GM19438 (cell line): Measurements from ENCODE around the gene CST5.
"Not testable (repeated sequence)": the region's sequence is repeated elsewhere in the genome, so short reads cannot be mapped to it uniquely, and the experiment has no call there.

Experiments
- ATAC-seq: cut with Tn5 transposase; IDR thresholded peaks from one replicate; pipeline ENCODE4 v1.9.1; 2021; ENCODE audit warnings: low read depth; ENCODE audit not compliant: unreplicated experiment

The CST5 gene

DNA sequence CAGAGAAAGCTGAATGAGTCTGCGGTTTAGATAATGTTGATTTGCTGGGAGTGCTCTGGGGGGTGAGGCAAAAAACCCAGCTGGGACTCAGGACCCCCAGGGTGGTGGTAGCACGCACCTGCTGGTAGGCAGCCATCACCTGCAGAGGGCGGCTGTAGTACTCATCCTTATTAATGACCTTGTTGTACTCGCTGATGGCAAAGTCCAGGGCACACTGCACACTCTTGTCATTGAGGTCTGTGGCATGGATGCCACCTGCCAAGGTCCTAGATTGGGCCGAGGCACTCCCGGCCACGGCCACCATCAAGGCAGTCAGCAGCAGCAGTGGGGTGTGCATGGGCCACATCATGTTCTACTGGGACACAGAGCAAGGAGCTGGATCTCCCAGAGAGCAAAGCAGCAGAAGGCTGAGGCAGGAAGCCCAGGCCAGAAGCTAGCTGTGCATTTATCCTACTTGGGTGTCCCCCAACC is at the start of gene CST5:
Gene CST5 (minus strand): TSS at position 421 of the 471 bp plus-strand sequence. CDS start 72 bp downstream, at position 349.
- ATAC-seq = no peak

DNA sequence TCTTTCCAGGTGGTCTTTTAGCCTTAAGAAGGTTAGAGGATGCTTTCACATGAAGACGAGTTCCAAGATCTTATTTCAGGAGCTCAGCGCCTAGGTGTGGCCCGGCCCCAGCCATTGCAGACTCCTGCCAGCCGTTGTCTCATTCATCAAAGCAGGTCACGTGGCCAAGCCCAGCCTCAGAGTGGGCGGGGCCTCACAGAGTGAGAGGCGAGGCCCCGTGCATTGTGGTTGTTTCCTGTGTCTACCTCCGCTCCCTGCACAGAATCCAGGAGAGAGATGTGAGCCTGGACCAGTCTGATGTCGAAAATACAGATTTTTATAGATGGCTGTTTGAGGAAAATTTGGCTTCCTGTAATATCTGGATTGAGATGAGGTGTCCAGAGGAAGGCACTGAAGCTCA is 49.2 kb upstream of the CST5 start:
- ATAC-seq = no peak

- no peak for ATAC-seq
Observed at GRCh38 chr20:23928353-23928752, 48.8 kb upstream of the CST5 start.

DNA sequence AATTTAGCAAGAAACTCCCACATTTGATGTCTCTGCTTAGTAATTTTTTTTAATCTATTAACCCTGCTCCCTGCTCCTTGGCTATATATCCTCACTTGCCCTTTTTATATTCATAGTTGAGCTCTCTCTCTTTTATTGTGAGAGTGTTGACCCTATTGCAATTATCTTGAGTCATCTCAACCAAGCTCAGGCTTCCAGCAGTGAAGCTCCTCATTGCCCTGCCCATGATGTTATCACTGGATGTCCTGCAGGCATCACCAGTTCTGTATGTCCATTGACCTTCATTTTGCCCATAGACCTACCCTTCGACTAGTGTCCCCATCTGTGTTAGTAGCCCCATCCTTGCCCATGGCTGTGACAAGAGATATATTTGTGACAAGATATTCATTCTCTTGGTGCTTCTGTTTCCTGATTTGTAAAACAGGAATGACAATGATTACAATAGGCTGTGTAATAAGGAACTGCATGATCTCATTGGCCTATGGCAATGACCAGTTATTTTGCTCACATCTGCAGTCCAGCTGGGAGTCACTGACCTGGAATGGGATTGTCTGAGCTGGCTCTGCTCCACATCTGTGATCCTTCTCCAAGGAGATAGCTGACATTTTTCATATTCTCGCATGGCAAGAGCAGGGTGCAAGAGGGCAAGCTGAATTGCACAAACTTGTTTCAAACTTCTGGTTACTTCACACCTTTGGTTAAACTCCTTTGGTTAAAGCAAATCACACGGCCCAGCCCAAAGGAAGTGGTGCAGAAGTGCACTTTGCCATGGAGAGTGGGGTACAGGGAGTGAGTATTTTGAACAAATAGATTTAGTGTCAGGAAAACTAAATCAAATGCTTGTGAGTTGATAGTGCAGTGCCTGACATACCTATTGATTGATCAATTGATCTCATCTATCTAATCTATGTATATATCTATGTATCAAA is 47.7 kb upstream of the CST5 start:
- no peak for ATAC-seq

- no peak for ATAC-seq
Observed at GRCh38 chr20:23926526-23926880, 47.0 kb upstream of the CST5 start.

DNA sequence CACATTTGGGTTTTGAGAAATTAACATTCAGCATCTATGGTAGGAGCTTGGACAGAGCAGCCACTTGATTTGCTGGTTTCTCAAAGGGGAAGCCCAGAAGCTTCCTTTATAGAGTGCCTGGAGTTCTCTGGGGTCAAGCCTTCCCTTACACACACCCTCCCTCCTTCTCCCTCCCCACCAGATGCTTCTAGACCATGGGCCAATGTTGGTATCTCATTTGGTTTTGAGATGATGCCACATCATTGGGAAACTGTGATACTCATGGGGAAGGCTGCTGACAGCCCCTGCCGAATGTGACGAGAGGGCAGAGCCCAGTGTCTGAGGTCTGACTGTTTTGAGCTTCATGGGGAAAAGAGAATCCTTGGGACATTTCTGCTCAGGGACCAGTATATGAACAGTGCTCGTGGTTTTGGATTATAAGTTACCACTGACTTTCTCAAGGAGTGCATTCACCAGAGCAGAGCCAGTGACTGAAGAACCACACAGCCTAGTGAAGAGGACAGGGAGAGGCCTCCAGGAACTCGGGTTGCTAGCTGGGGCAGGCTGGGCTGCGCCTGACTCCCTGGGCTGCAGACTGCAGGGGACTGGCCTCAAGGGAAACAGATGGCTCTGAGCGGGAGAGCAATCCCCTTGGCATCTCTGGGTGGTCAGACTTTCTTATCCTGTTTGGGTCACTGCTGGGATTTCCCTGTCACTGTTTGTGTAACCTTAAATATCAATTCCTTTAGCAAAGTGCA is 46.4 kb upstream of the CST5 start:
- ATAC-seq = no peak

DNA sequence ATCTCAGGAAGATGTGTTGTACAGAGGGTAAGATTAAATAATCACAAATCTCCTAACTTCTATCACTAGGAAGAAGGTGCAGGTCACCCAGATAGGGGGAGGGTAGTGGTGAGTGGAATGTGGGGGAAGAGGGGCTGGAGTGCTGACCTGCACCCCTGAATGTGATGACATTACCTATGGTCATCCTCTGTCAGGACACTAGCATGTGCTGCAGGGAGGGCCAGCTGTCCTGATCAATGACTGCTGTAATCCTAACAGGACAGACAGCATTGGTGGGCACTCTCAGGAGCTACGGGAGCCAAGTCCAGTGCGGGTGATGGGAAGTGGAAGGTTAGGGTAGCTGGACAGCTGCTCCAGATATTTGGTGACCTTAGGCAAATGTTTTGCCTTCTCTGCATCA is 45.2 kb upstream of the CST5 start:
- ATAC-seq = no peak

GRCh38 chr20:23923891-23924435 is 44.4 kb upstream of the CST5 start:
- no peak for ATAC-seq

- ATAC-seq = no peak
Observed at GRCh38 chr20:23923311-23923710, 43.8 kb upstream of the CST5 start.

DNA sequence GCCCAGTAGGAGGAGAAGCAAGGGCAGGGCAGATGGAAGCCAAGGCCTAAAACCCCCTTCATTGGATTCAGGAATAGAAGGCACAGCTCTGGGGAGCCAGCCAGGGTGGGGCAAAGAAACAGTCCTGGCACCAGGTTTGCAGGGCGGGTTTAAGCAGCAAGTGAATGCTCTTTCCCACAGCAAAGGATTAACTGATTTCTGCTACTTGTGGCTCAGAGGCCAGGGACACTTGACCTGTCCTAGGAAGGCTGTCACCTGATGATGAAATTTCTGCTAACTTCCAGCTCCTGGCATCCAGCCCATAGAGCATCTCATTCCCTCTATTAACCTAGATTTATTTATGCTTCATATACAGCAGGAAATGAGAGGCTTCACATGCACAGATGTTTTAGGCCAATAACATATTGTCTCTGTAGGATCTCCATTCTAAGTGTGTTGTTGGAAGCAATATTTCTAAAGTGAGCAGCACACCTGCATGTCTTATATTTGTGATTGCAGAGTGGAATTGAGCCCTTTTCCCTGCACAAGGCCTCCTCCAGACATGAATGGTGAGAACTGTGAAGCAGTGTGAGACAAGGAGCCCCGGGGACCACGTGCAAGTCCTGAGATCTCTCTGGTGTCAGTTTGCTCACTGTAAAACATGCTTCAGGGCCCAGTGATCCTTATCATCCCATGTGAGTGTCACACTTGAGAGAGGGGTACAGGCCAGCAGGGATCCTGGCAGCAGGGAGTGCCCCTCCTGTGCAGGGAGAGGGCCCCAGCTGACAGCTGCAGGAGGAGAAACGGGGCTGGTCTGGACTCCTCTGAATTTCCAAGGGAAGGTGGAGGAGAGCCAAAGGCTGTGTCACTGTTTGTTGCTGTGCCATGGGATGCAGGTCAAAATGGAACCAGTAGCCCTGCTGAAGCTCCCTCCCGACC is 41.1 kb upstream of the CST5 start:
- no peak for ATAC-seq

DNA sequence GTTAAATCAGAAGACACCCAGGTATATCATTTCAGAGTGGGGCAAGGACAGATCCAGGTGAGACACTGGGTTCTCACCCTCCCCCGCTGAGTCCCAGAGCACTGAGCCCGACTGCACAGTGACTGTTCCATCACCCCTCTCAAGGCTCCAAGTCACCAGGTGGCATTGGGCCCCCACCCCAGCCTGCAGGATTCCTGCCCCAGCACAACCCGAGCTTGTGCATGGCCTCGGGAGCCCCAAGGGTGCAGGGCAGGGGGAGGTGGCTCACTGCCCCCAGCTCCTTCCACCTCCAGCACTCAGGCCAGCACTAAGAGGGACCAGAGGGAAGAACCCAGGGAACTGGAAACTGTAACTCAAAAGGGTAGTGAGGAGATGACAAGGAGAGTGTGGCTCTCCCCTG is 39.3 kb upstream of the CST5 start:
- no peak for ATAC-seq

DNA sequence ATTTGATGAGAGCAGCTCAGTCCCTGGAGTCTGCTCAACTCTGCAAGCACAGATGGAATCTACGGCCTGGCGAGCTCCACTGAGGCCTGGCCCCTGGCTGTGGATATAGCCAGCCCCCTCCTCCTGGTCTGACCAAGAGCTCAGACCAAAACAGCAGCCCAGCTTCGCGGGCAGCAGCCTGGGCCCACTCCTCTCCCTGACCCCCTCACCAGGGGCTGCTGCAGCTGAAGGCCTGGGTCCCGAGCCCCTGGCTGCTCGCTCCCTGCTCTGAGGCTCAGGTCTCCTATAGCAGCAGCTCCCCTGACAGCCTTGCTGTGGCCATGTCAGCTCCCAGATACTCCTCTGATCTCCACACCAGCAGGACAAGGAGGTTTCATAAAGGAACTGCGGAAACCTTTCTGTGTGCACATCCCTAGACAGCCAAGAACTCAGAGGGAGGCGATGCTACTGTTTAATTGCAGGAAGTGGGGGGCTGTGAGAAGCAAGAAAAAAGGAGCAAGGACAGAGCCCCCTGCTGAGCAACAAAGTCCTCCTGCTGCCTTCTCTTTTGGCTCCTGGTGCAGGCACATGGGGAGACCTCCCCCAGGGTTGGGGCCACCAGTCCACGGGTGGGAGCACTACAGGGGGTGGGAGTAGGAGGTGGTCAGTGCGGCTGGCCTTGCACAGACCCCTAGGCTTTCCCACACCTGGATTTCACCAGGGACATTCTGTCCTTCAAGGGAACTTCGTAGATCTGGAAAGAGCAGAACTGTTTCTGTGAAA is 38.7 kb upstream of the CST5 start:
- ATAC-seq = no peak

DNA sequence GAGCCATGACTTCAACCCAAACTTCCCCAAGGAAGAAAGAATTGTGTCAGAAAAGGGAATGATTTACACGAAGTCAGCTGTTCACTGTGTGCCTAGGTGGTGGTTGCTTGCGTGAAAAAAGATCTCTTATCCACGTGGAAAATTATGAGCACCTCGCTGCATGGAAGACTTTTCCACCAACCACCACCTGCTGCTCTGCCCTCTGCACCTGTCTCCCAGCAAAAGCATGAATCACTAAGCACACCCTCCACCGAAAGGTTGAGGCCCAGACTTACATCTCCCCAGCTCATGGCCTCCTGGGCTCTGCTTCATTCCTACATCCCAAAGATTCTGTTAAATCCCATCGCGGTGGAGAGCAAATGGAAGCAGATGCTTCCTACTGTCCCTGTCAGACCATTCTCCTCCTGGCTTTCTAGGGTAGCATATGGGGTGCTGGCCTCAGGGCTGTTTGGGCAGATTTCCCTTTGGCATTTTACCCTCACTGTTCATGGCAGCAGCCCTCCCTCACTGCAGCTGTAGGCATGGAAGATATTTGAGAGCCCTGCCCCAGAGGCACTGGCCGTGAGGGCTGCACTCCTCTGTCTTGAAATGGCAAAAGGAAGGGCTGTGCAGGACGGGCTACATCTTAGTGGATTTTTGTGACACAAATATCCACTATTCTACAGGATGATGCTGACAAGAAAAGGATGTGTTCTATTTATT is 37.6 kb upstream of the CST5 start:
- no peak for ATAC-seq

DNA sequence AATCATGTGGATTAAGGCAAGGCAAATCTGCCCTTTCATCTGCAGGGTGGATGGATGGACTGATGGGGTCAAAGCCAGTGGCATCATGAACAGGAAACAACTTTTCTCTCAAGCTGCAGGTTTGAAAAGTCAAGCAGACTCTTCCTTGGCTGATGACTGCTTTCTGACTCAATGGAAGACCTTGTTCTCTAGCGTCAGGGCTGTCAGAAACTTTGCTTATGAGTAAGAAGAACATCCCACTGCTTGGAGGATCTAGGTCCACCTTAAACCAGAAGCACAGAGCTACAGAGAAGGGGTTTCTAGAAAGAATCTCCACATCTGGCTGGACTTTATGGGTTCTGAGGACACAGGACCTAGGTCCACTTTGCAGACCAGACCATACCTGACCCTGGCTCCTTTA is 36.3 kb upstream of the CST5 start:
- no peak for ATAC-seq

DNA sequence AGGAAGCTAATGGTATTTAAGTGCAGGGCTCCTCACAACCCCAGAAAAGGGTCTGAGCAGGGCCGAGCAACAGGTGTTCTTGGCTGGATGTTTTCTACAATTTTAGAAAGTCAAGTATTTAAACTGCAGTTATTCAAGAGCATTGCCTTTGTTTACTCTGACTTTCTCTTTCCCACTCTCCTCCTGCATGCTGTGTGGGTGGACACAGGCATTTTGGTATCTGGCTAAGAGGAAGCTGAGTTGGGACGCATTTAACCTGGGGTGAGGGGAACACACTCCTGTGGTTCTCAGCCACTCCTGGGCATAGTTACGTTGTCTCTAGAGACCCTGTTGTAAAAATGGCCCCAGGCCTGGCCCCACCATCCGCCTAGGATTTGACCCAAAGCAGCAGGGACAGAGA is 34.9 kb upstream of the CST5 start:
- ATAC-seq = not testable (repeated sequence)

DNA sequence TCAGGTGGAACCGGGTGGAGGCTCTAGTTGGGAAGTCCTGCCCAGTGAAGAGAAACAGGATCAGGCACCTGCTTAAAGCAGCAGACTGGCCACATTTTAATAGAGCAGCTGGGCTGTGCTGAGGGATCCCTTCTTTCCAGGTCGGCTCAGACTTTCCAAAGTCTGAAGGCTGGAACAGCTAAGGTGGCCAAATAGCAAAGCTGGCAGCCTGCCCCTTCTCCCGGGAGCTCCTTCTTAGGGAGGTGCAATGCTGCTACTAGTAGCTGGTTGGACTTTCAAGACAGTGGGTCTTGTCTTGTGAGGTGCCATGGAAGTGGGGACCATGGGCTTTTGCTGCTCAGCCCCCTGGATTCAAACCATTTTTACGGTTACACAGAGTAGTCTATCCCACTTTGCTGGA is 30.7 kb upstream of the CST5 start:
- no peak for ATAC-seq

- ATAC-seq = no peak
Observed at GRCh38 chr20:23909390-23909789, 29.8 kb upstream of the CST5 start.

DNA sequence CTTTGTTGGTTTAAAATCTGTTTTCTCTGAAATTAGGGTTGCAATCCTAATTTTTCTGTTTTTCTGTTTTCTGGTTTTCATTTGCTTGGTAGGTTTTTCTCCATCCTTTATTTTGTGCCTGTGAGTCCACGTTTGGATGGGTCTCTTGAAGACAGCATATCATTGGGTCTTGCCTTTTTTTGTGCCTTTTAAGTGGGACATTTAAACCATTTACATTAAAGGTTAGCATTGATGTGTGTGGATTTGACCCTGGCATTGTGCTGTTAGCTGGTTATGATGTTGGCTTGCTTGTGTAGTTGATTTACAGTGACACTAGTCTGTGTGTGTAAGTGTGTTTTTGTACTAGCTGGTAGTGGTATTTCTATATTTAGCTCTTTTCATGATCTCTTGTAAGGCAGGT is 28.0 kb upstream of the CST5 start:
- no peak for ATAC-seq

DNA sequence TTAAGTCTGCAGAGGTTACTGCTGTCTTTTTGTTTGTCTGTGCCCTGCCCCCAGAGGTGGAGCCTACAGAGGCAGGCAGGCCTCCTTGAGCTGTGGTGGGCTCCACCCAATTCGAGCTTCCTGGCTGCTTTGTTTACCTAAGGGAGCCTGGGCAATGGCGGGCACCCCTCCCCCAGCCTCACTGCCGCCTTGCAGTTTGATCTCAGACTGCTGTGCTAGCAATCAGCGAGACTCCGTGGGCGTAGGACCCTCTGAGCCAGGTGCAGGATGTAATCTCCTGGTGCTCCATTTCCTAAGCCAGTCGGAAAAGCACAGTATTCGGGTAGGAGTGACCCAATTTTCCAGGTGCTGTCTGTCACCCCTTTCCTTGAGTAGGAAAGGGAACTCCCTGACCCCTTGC is 22.8 kb upstream of the CST5 start:
- not testable (repeated sequence) for ATAC-seq
